Neuronal stem cell (in vitro differentiated cells): ENCODE measurements around the gene PTPRM.

Source experiments
- DNase-seq: peaks from one replicate; pipeline ENCODE4 v3.0.0-alpha.2; 2013; ENCODE audit warnings: low spot score
- H2AFZ ChIP-seq: one replicate; pipeline ENCODE4 v1.6.1; 2013; ENCODE audit warnings: mild to moderate bottlenecking, low read length, inconsistent platforms
- H2AK5ac ChIP-seq: 2 replicates; pipeline ENCODE4 v1.6.1; 2013; ENCODE audit warnings: low read depth, mild to moderate bottlenecking, inconsistent platforms, low read length, moderate library complexity, mixed read lengths
- H2BK120ac ChIP-seq: 2 replicates; pipeline ENCODE4 v1.6.1; 2013; ENCODE audit warnings: low read depth, mild to moderate bottlenecking, inconsistent platforms, low read length, moderate library complexity, mixed read lengths
- H2BK12ac ChIP-seq: one replicate; pipeline ENCODE4 v1.6.1; 2013; ENCODE audit warnings: low read length, inconsistent platforms
- H2BK15ac ChIP-seq: 2 replicates; pipeline ENCODE4 v1.6.1; 2013; ENCODE audit warnings: mild to moderate bottlenecking, low read length, inconsistent platforms, mixed read lengths
- H2BK5ac ChIP-seq: one replicate; pipeline ENCODE4 v1.6.1; 2013; ENCODE audit warnings: inconsistent platforms, mild to moderate bottlenecking, low read length, moderate library complexity
- H3K14ac ChIP-seq: one replicate; pipeline ENCODE4 v1.6.1; 2013; ENCODE audit warnings: low read length, inconsistent platforms
- H3K18ac ChIP-seq: 2 replicates; pipeline ENCODE4 v1.6.1; 2013; ENCODE audit warnings: low read length, inconsistent platforms
- H3K23ac ChIP-seq: 2 replicates; pipeline ENCODE4 v1.6.1; 2013; ENCODE audit warnings: low read depth, mild to moderate bottlenecking, mixed read lengths, low read length, inconsistent platforms; ENCODE audit not compliant: poor library complexity
- H3K27ac ChIP-seq: replicated peaks from 3 replicates; pipeline ENCODE4 v1.5.1; 2013; ENCODE audit warnings: low read length, inconsistent platforms
- H3K27me3 ChIP-seq, 3 experiments: 2 replicates each; pipeline ENCODE4 v1.6.1; 2013; ENCODE audit warnings: low read length in 3 of 3, mild to moderate bottlenecking in 2 of 3, inconsistent platforms in 1 of 3, low read depth in 1 of 3, mixed read lengths in 1 of 3, moderate library complexity in 1 of 3; ENCODE audit not compliant: control insufficient read depth in 3 of 3, insufficient read depth in 3 of 3
- H3K36me3 ChIP-seq, 2 donors: replicated peaks in 1 of 2; 2 replicates each; pipeline ENCODE4 v1.6.1; 2013; ENCODE audit warnings: low read length in 2 of 2; ENCODE audit not compliant: control insufficient read depth in 2 of 2, insufficient read depth in 2 of 2
- H3K4ac ChIP-seq: 2 replicates; pipeline ENCODE4 v1.6.1; 2013; ENCODE audit warnings: inconsistent platforms, mild to moderate bottlenecking, low read length, moderate library complexity
- H3K4me1 ChIP-seq, 2 donors: 1 replicate in 1 of 2; 2 replicates in 1 of 2; pipeline ENCODE4 v1.6.1; 2013; ENCODE audit warnings: low read length in 2 of 2, low read depth in 1 of 2; ENCODE audit not compliant: control insufficient read depth in 2 of 2, insufficient read depth in 1 of 2
- H3K4me2 ChIP-seq: one replicate; pipeline ENCODE4 v1.6.1; 2013; ENCODE audit warnings: mild to moderate bottlenecking, low read length, inconsistent platforms; ENCODE audit not compliant: insufficient read depth, poor library complexity, severe bottlenecking
- H3K4me3 ChIP-seq, 2 donors: 2 replicates each; pipeline ENCODE4 v1.5.1; 2013; ENCODE audit warnings: low read length in 2 of 2, mild to moderate bottlenecking in 2 of 2, inconsistent platforms in 1 of 2, moderate library complexity in 1 of 2
- H3K79me1 ChIP-seq: one replicate; pipeline ENCODE4 v1.6.1; 2013; ENCODE audit warnings: low read depth, mild to moderate bottlenecking, inconsistent platforms, low read length, moderate library complexity
- H3K9ac ChIP-seq: one replicate; pipeline ENCODE4 v1.6.1; 2013; ENCODE audit warnings: mild to moderate bottlenecking, low read depth, low read length, inconsistent platforms; ENCODE audit not compliant: poor library complexity
- H3K9me3 ChIP-seq, 2 donors: replicated peaks in 1 of 2; 2 replicates each; pipeline versions ENCODE3 to v1.6.1; 2013; ENCODE audit warnings: low read length in 2 of 2, mild to moderate bottlenecking in 2 of 2, inconsistent platforms in 1 of 2, low read depth in 1 of 2, mixed read lengths in 1 of 2, moderate library complexity in 1 of 2; ENCODE audit not compliant: control insufficient read depth in 2 of 2, insufficient read depth in 1 of 2
- H4K8ac ChIP-seq: one replicate; pipeline ENCODE4 v1.6.1; 2013; ENCODE audit warnings: low read depth, mild to moderate bottlenecking, inconsistent platforms, low read length, moderate library complexity
- H4K91ac ChIP-seq: one replicate; pipeline ENCODE4 v1.6.1; 2013; ENCODE audit warnings: low read length, low read depth, mild to moderate bottlenecking, inconsistent platforms; ENCODE audit not compliant: poor library complexity
- WGBS, 2 donors: extraction: QIAGEN DNeasy Blood & Tissue Kit; methylation state at CpG; one replicate each; pipeline ENCODE4 v1.1.7; 2013; ENCODE audit warnings: missing lambda C conversion rate in 2 of 2, mixed read lengths in 1 of 2; ENCODE audit not compliant: insufficient read length in 2 of 2, insufficient replicate concordance in 1 of 2; ENCODE audit errors: extremely low coverage in 2 of 2; 5-methylcytosine and 5-hydroxymethylcytosine counted together

PTPRM gene

GRCh38 chr18:7607540-7608173, 40.5 kb downstream of the PTPRM start:
- no peak overlapping the region for H2BK120ac ChIP-seq
- H4K91ac ChIP-seq: no peak overlapping the region
- H2BK5ac ChIP-seq: no peak overlapping the region
- no peak overlapping the region for H2AFZ ChIP-seq
- no CpG with 5 or more reads among the region's 12 CpGs for whole genome bisulfite sequencing, 2 donors
- no peaks in the 10 kb centered on the region for H3K36me3 ChIP-seq
- no peaks in the 10 kb centered on the region for H3K9me3 ChIP-seq
- DNase-seq: no peak
- H3K4me1 ChIP-seq: peaks cover 2 to 14% of the 10 kb centered on the region in 2 donors
- no peaks in the 10 kb centered on the region for H3K27me3 ChIP-seq
- no peak overlapping the region for H3K4me2 ChIP-seq
- H3K79me1 ChIP-seq: no peaks in the 10 kb centered on the region
- no peak overlapping the region for H4K8ac ChIP-seq
- no peak overlapping the region for H2BK15ac ChIP-seq
- H2BK12ac ChIP-seq: no peak overlapping the region
- H3K23ac ChIP-seq: no peak overlapping the region
- H3K14ac ChIP-seq: no peak overlapping the region
- no peak overlapping the region for H2AK5ac ChIP-seq
- H3K18ac ChIP-seq: no peak overlapping the region
- H3K27ac ChIP-seq: no peak overlapping the region
- H3K4me3 ChIP-seq: no peak overlapping the region
- no peak overlapping the region for H3K4ac ChIP-seq
- no peak overlapping the region for H3K9ac ChIP-seq

DNA sequence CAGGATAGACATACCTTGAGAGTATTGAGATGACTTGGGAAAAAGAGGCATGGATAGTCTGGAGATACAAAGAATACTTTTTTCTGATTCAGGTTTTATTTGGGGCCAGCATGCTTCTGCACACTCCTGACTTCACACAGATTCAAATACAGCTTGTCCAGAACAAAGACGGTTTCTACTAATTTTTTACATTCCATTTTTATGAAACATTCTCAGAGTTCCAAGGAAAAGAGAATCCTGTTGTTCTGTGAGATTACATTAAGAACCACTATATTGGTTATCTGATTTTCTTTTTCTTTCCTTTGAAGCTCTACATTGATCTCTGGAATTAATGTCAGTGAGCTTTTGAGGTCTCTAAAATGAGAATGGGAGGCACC, 41.0 kb downstream of the PTPRM start:
- Histone ChIP-seq H3K79me1 (no peaks in the 10 kb centered on the region), H3K18ac (no peak overlapping the region), H3K27me3 (no peaks in the 10 kb centered on the region), H3K23ac (no peak overlapping the region), H3K9me3 (no peaks in the 10 kb centered on the region), H4K91ac (no peak overlapping the region), H3K27ac (no peak overlapping the region), H2BK5ac (no peak overlapping the region), H3K4me3 (no peak overlapping the region), H2BK120ac (no peak overlapping the region), H2AFZ (no peak overlapping the region), H3K9ac (no peak overlapping the region), H3K4me1 (peaks cover 2 to 14% of the 10 kb centered on the region in 2 donors), H2AK5ac (no peak overlapping the region), H2BK12ac (no peak overlapping the region), H3K4ac (no peak overlapping the region), H3K14ac (no peak overlapping the region), H3K36me3 (no peaks in the 10 kb centered on the region), H3K4me2 (no peak overlapping the region), H4K8ac (no peak overlapping the region), H2BK15ac (no peak overlapping the region)
- no peak for DNase-seq
- no CpG with 5 or more reads among the region's 1 CpG for WGBS, 2 donors

- DNase-seq: no peak
- no peak overlapping the region for H4K8ac ChIP-seq
- no peak overlapping the region for H3K14ac ChIP-seq
- no peak overlapping the region for H3K4me3 ChIP-seq
- no peak overlapping the region for H2AK5ac ChIP-seq
- WGBS, 2 donors: no CpG with 5 or more reads among the region's 2 CpGs
- no peak overlapping the region for H3K4me2 ChIP-seq
- no peak overlapping the region for H2BK12ac ChIP-seq
- H3K18ac ChIP-seq: no peak overlapping the region
- H3K27me3 ChIP-seq: no peaks in the 10 kb centered on the region
- H2BK120ac ChIP-seq: no peak overlapping the region
- no peak overlapping the region for H3K4ac ChIP-seq
- H2BK15ac ChIP-seq: no peak overlapping the region
- H3K9ac ChIP-seq: no peak overlapping the region
- H3K36me3 ChIP-seq: no peaks in the 10 kb centered on the region
- no peak overlapping the region for H3K27ac ChIP-seq
- no peak overlapping the region for H2BK5ac ChIP-seq
- H3K23ac ChIP-seq: no peak overlapping the region
- H3K79me1 ChIP-seq: no peaks in the 10 kb centered on the region
- H3K9me3 ChIP-seq: no peaks in the 10 kb centered on the region
- H2AFZ ChIP-seq: no peak overlapping the region
- H3K4me1 ChIP-seq: peaks cover 0 to 8% of the 10 kb centered on the region in 2 donors
- H4K91ac ChIP-seq: no peak overlapping the region
Observed at GRCh38 chr18:7608781-7609201, 41.7 kb downstream of the PTPRM start.

DNA sequence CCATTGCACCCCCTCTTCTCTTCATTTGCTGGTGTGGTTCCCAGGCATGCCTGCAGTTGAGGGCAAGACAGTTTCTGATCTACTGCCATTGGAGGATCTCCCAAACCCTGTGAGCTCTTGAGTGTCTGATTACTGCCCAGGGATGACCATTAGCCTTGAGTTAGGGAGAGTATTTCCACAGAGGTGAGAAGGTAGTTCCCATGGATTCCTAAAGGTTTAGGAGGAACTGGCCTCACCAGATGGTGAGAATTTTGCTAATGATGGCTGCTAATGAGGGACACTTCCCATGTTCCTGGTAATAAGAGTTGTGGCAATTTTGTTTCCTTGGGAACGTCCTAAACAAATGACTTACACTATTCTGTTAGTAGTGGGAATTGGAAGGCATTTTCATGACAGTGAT, 42.5 kb downstream of the PTPRM start:
- no peak overlapping the region for H3K4me3 ChIP-seq

More for the DNA sequence above, 42.5 kb downstream of the PTPRM start:
- peaks cover 0 to 6% of the 10 kb centered on the region in 2 donors for H3K4me1 ChIP-seq
- H4K8ac ChIP-seq: no peak overlapping the region
- H3K79me1 ChIP-seq: no peaks in the 10 kb centered on the region
- no peak overlapping the region for H3K27ac ChIP-seq
- H3K36me3 ChIP-seq: no peaks in the 10 kb centered on the region
- H3K18ac ChIP-seq: no peak overlapping the region
- H2BK120ac ChIP-seq: no peak overlapping the region
- no peak overlapping the region for H4K91ac ChIP-seq
- no peak overlapping the region for H3K23ac ChIP-seq
- no peak overlapping the region for H3K4me2 ChIP-seq
- no peak overlapping the region for H2BK5ac ChIP-seq
- DNase-seq: no peak
- WGBS, 2 donors: no CpG with 5 or more reads among the region's 1 CpG
- H3K9ac ChIP-seq: no peak overlapping the region
- H2BK15ac ChIP-seq: no peak overlapping the region
- H3K14ac ChIP-seq: no peak overlapping the region
- H3K9me3 ChIP-seq: no peaks in the 10 kb centered on the region
- no peaks in the 10 kb centered on the region for H3K27me3 ChIP-seq
- H2BK12ac ChIP-seq: no peak overlapping the region
- H2AFZ ChIP-seq: no peak overlapping the region
- no peak overlapping the region for H3K4ac ChIP-seq
- no peak overlapping the region for H2AK5ac ChIP-seq
